OCI-LY1 (cell line): ENCODE measurements around the gene P3H2.

Experiments used
- H2AFZ ChIP-seq: fragments of 200-600 bp; sonication (generic), shearing (Covaris generic); 2 replicates; pipeline ENCODE4 v1.6.0; 2014; ENCODE audit warnings: antibody characterized with exemption, mild to moderate bottlenecking, low read length
- H3F3A ChIP-seq: fragments of 200-600 bp; sonication (generic), shearing (Covaris generic); 2 replicates; pipeline ENCODE4 v1.6.0; 2014; ENCODE audit warnings: mild to moderate bottlenecking, antibody characterized with exemption, low read length, moderate library complexity; ENCODE audit not compliant: insufficient read depth
- H3K27ac ChIP-seq: fragments of 200-600 bp; sonication (generic); 2 replicates; pipeline ENCODE4 v1.5.1; 2014; ENCODE audit warnings: low read length, mixed run types, mild to moderate bottlenecking, low read depth; ENCODE audit not compliant: poor library complexity, severe bottlenecking
- H3K27me3 ChIP-seq: fragments of 200-600 bp; sonication (generic); 2 replicates; pipeline ENCODE4 v1.6.0; 2014; ENCODE audit warnings: antibody characterized with exemption, mild to moderate bottlenecking, low read length, moderate library complexity; ENCODE audit not compliant: insufficient read depth
- H3K36me3 ChIP-seq: fragments of 200-600 bp; sonication (generic); 2 replicates; pipeline ENCODE4 v1.6.1; 2014; ENCODE audit warnings: mild to moderate bottlenecking, antibody characterized with exemption, low read length, moderate library complexity, mixed read lengths; ENCODE audit not compliant: insufficient read depth
- H3K4me1 ChIP-seq: fragments of 200-600 bp; sonication (generic); 2 replicates; pipeline ENCODE4 v1.5.1; 2014; ENCODE audit warnings: mild to moderate bottlenecking, low read length, moderate library complexity; ENCODE audit not compliant: insufficient read depth, severe bottlenecking
- H3K4me2 ChIP-seq: fragments of 200-600 bp; sonication (generic), shearing (Covaris generic); 2 replicates; pipeline ENCODE4 v1.6.1; 2014; ENCODE audit warnings: low read length
- H3K4me3 ChIP-seq: fragments of 200-600 bp; sonication (generic); 2 replicates; pipeline ENCODE4 v1.5.1; 2014; ENCODE audit warnings: low read length, low read depth, mild to moderate bottlenecking, mixed read lengths; ENCODE audit not compliant: poor library complexity, severe bottlenecking
- H3K79me2 ChIP-seq: fragments of 200-600 bp; shearing (Covaris generic); 2 replicates; pipeline ENCODE4 v1.6.1; 2016; ENCODE audit warnings: mixed run types, low read length, mixed read lengths; ENCODE audit not compliant: insufficient read depth
- H3K9ac ChIP-seq: fragments of 200-600 bp; sonication (generic), shearing (Covaris generic); 2 replicates; pipeline ENCODE4 v1.6.1; 2014; ENCODE audit warnings: mild to moderate bottlenecking, low read length, mixed read lengths
- H3K9me2 ChIP-seq: fragments of 200-600 bp; sonication (generic), shearing (Covaris generic); 2 replicates; pipeline ENCODE4 v1.6.1; 2014; ENCODE audit warnings: low read depth, mild to moderate bottlenecking, low read length, mixed read lengths
- H3K9me3 ChIP-seq: fragments of 200-600 bp; shearing (Covaris generic); 2 replicates; pipeline ENCODE4 v1.6.1; 2014; ENCODE audit warnings: low read length, mixed read lengths
- H4K20me1 ChIP-seq: fragments of 200-600 bp; sonication (generic), shearing (Covaris generic); 2 replicates; pipeline ENCODE4 v1.6.0; 2016; ENCODE audit warnings: mild to moderate bottlenecking, low read length; ENCODE audit not compliant: insufficient read depth
- CTCF ChIP-seq: fragments of 200-600 bp; sonication (generic), shearing (Covaris generic); IDR thresholded peaks from 2 replicates; pipeline ENCODE4 v1.5.1; 2017; ENCODE audit warnings: mild to moderate bottlenecking, antibody characterized with exemption, low read length, moderate library complexity, mixed read lengths
- EZH2 ChIP-seq: fragments of 200-600 bp; sonication (generic), shearing (Covaris generic); IDR thresholded peaks from 2 replicates; pipeline ENCODE4 v1.8.0; 2017; ENCODE audit warnings: borderline replicate concordance, mixed run types, mild to moderate bottlenecking, antibody characterized with exemption, low read length, moderate library complexity, mixed read lengths

The P3H2 gene

GRCh38 chr3:190000187-190000860 lies 120.4 kb downstream of the P3H2 start:
- Histone ChIP-seq H3K4me2 (no peak overlapping the region), H3F3A (no peaks in the 10 kb centered on the region), H3K27me3 (no peaks in the 10 kb centered on the region), H3K27ac (no peak overlapping the region), H3K4me3 (no peak overlapping the region), H2AFZ (no peak overlapping the region), H3K9ac (no peak overlapping the region), H3K9me2 (no peaks in the 10 kb centered on the region), H3K36me3 (no peaks in the 10 kb centered on the region), H3K4me1 (no peaks in the 10 kb centered on the region), H4K20me1 (no peaks in the 10 kb centered on the region), H3K79me2 (no peaks in the 10 kb centered on the region), H3K9me3 (no peaks in the 10 kb centered on the region)
- TF ChIP-seq CTCF = no peak

- H3K9me2 ChIP-seq = no peaks in the 10 kb centered on the region
- no peaks in the 10 kb centered on the region for H3K4me1 ChIP-seq
- no peaks in the 10 kb centered on the region for H3K79me2 ChIP-seq
- no peak overlapping the region for H3K27ac ChIP-seq
- H3K4me2 ChIP-seq = no peak overlapping the region
- no peak overlapping the region for H3K9ac ChIP-seq
- H4K20me1 ChIP-seq = no peaks in the 10 kb centered on the region
- H3K36me3 ChIP-seq = no peaks in the 10 kb centered on the region
- H2AFZ ChIP-seq = no peak overlapping the region
- no peaks in the 10 kb centered on the region for H3K9me3 ChIP-seq
- TF ChIP-seq CTCF (no peak), EZH2 (no peak)
- H3K27me3 ChIP-seq = no peaks in the 10 kb centered on the region
- no peak overlapping the region for H3K4me3 ChIP-seq
- no peaks in the 10 kb centered on the region for H3F3A ChIP-seq
Observed at GRCh38 chr3:189999718-190000117, 121.0 kb downstream of the P3H2 start.

- Histone ChIP-seq H4K20me1 (no peaks in the 10 kb centered on the region), H3K9me3 (no peaks in the 10 kb centered on the region), H3K36me3 (no peaks in the 10 kb centered on the region), H3K79me2 (no peaks in the 10 kb centered on the region), H3K4me3 (no peak overlapping the region), H3K4me2 (no peak overlapping the region), H3K27me3 (no peaks in the 10 kb centered on the region), H2AFZ (no peak overlapping the region), H3K27ac (no peak overlapping the region), H3F3A (no peaks in the 10 kb centered on the region), H3K9ac (no peak overlapping the region), H3K9me2 (no peaks in the 10 kb centered on the region), H3K4me1 (no peaks in the 10 kb centered on the region)
- TF ChIP-seq CTCF (no peak), EZH2 (no peak)
Observed at GRCh38 chr3:189995129-189995528, 125.6 kb downstream of the P3H2 start.
